Heart left ventricle (tissue), 16 donors: ENCODE data around the gene GATA2. TPM values are rescaled to one million over a fixed set of nuclear protein-coding genes. Genes with fewer than 3 reads are reported as not detected.

Experiments used
- ATAC-seq, 4 donors: fragments of 200-7000 bp; cut with Tn5 transposase; one replicate each; pipeline ENCODE4 v1.9.1; 2020 to 2022; ENCODE audit warnings: moderate library complexity in 4 of 4, mild to moderate bottlenecking in 3 of 4, moderate number of reproducible peaks in 1 of 4
- DNase-seq, 5 donors: peaks; one replicate each; pipeline ENCODE4 v3.0.0-alpha.2; 2020
- H3K27ac ChIP-seq, 12 donors: fragments of 200-600 bp; sonication (generic) in 4 of 12; one replicate each; pipeline versions ENCODE4 v1.5.0 to v1.8.0; 2016 to 2022; ENCODE audit warnings: mild to moderate bottlenecking in 2 of 12
- H3K27me3 ChIP-seq, 9 donors: fragments of 200-600 bp; sonication (generic) in 2 of 9; one replicate each; pipeline versions ENCODE4 v1.5.1 to v1.8.0; 2016 to 2022; ENCODE audit warnings: mild to moderate bottlenecking in 3 of 9
- H3K36me3 ChIP-seq, 9 donors: fragments of 200-600 bp; sonication (generic) in 2 of 9; one replicate each; pipeline versions ENCODE4 v1.5.0 to v1.8.0; 2018 to 2022; ENCODE audit warnings: mild to moderate bottlenecking in 2 of 9
- H3K4me1 ChIP-seq, 12 donors: fragments of 200-600 bp; sonication (generic) in 4 of 12; one replicate each; pipeline versions ENCODE4 v1.5.0 to v1.8.0; 2016 to 2022; ENCODE audit warnings: mild to moderate bottlenecking in 3 of 12
- H3K4me3 ChIP-seq, 12 donors: fragments of 200-600 bp; sonication (generic) in 4 of 12; one replicate each; pipeline versions ENCODE4 v1.5.0 to v1.8.0; 2017 to 2022; ENCODE audit warnings: mild to moderate bottlenecking in 9 of 12, moderate library complexity in 4 of 12
- H3K9me3 ChIP-seq, 12 donors: fragments of 200-600 bp; sonication (generic) in 4 of 12; one replicate each; pipeline versions ENCODE4 v1.5.0 to v1.8.0; 2016 to 2022; ENCODE audit warnings: mild to moderate bottlenecking in 1 of 12
- CTCF ChIP-seq, 12 donors: fragments of 200-600 bp; sonication (generic) in 4 of 12; IDR thresholded peaks; one replicate each; pipeline versions ENCODE4 v1.5.0 to v1.8.0; 2018 to 2022; ENCODE audit warnings: antibody characterized with exemption in 12 of 12, mild to moderate bottlenecking in 5 of 12
- POLR2A ChIP-seq, 2 donors: fragments of 450-650 bp; IDR thresholded peaks; one replicate each; pipeline ENCODE4 v1.6.1; 2017; ENCODE audit warnings: antibody characterized with exemption in 2 of 2, mild to moderate bottlenecking in 2 of 2, moderate library complexity in 2 of 2
- WGBS, 4 donors: extraction: QIAGEN DNeasy Blood & Tissue Kit in 2 of 4; methylation state at CpG; one replicate each; pipeline versions ENCODE4 v1.1.5 to v1.1.7; 2013 to 2018; 5-methylcytosine and 5-hydroxymethylcytosine counted together
- intact Hi-C, 10 donors: fragments of 100-400 bp; cut with DNase I; formaldehyde crosslinking; loops; one replicate each; pipeline versions ENCODE4 v1.11.1 to v1.14.2; 2022
- polyA plus RNA-seq, 2 donors: library from polyadenylated mRNA; stranded (reverse); fragments of 200-250 nt; gene quantifications; one replicate each; pipeline ENCODE4 v1.2.3, GENCODE V29; 2013
- total RNA-seq, 9 donors: library from RNA; depleted of rRNA in 2 of 9; stranded (reverse); fragments of >200 nt in 2 of 9; fragmentation: NEBNext Ultra II Directional in 3 of 9; extraction: Animal tissue kit (Norgen Biotek cat#: 25700) in 3 of 9; gene quantifications; one replicate each; pipeline versions ENCODE4 v1.1.0 to v1.2.4, GENCODE V29; 2016 to 2023
- donor health status: ischemic (EF 13 %, LVEDD 7.1; RV severe dilation, severe dysfunction).
- donor health status: healthy with polysubstance abuse.
- donor health status: DM: no; HTN: yes; CAD: no.
- donor health status: DM: no; HTN: no; CAD: no.
- donor health status: ischemic (EF 25% LVEDD 6.9; RV normal size, moderate dysfunction).
- donor health status: ischemic (EF 25% LVEDD 5.7; RV mildly dilated, moderate dysfunction).
- donor health status: healthy.
- donor health status: DM: yes; HTN: yes; CAD: no.
- donor health status: ischemic (EF 35%, LVEDD 5.7; RV mildly dilated, moderate dysfunction).
- donor health status: nonischemic (EF 11% LVEDD 7.7; RV severe dilation, severe dysfunction).
- donor health status: DM: yes; HTN: yes; CAD: no.
- donor health status: PGD.
- donor health status: ischemic (EF 29% LVEDD 5.4; RV normal size, mild dysfunction).
- donor health status: nonischemic (EF 23%, LVEDD 6.1; RV moderate dilation, normal function).

Gene GATA2
- total and polyA plus RNA-seq, 11 donors: 6.0 to 30.7 (median 12.8) TPM

GRCh38 chr3:128432971-128433836 lies 59.8 kb downstream of the GATA2 start:
- peak in 3 of 4 donors; percentile 28 to 43 (median 41) for ATAC-seq

GRCh38 chr3:128432301-128432970 lies 60.6 kb downstream of the GATA2 start:
- Histone ChIP-seq H3K27me3 (peaks cover 8 to 55% (median 30%) of the 10 kb centered on the region in 9 donors), H3K4me3 (peak overlapping the region; percentile 11 to 50 (median 39)), H3K36me3 (no peaks in the 10 kb centered on the region), H3K27ac (no peak overlapping the region), H3K9me3 (no peaks in the 10 kb centered on the region), H3K4me1 (peaks cover 0 to 14% (median 5%) of the 10 kb centered on the region in 12 donors)
- no peak for DNase-seq
- intact Hi-C loops: loop anchor here in 1 of 10 donors (5.0 kb wide), 1 partner anchor 45 kb away; no protein-coding TSS in a partner anchor
- no peak for ATAC-seq
- WGBS, 4 donors: 12 to 46% (median 15%) methylated on average over 26 to 43 of the region's 43 CpGs
- TF ChIP-seq CTCF (IDR thresholded peaks at IDR 0.05): no peak
- TF ChIP-seq POLR2A (IDR thresholded peaks at IDR 0.05): no peak

More at GRCh38 chr3:128432971-128433836, 59.8 kb downstream of the GATA2 start:
- WGBS, 4 donors: 7 to 21% (median 16%) methylated on average over 15 to 53 of the region's 53 CpGs
- intact Hi-C loops: loop anchor here in 1 of 10 donors (5.0 kb wide), 1 partner anchor 44 kb away; no protein-coding TSS in a partner anchor
- Histone ChIP-seq H3K27ac (no peak overlapping the region), H3K27me3 (peaks cover 8 to 53% (median 30%) of the 10 kb centered on the region in 9 donors), H3K36me3 (no peaks in the 10 kb centered on the region), H3K4me3 (peak overlapping the region; percentile 11 to 50 (median 39)), H3K4me1 (peaks cover 0 to 14% (median 5%) of the 10 kb centered on the region in 12 donors), H3K9me3 (no peaks in the 10 kb centered on the region)
- DNase-seq: no peak
- TF ChIP-seq CTCF (IDR thresholded peaks at IDR 0.05): peak in 1 of 12 donors; percentile 9
- TF ChIP-seq POLR2A (IDR thresholded peaks at IDR 0.05): no peak

GRCh38 chr3:128431803-128432300 lies 61.1 kb downstream of the GATA2 start:
- H3K36me3 ChIP-seq: no peaks in the 10 kb centered on the region
- no peak for ATAC-seq

More at GRCh38 chr3:128431803-128432300, 61.1 kb downstream of the GATA2 start:
- Histone ChIP-seq H3K4me1 (peaks cover 0 to 14% (median 5%) of the 10 kb centered on the region in 12 donors), H3K27me3 (peaks cover 8 to 61% (median 30%) of the 10 kb centered on the region in 9 donors), H3K27ac (no peak overlapping the region), H3K4me3 (no peak overlapping the region), H3K9me3 (no peaks in the 10 kb centered on the region)
- TF ChIP-seq POLR2A (IDR thresholded peaks at IDR 0.05): no peak
- no peak for TF ChIP-seq CTCF (IDR thresholded peaks at IDR 0.05)
- DNase-seq: no peak
- 63 to 73% (median 70%) methylated on average over 13 of the region's 13 CpGs for WGBS, 4 donors
- intact Hi-C loops: loop anchor here in 1 of 10 donors (5.0 kb wide), 1 partner anchor 45 kb away; no protein-coding TSS in a partner anchor
